ENCODE measurements around the gene DOC2A.

DNA sequence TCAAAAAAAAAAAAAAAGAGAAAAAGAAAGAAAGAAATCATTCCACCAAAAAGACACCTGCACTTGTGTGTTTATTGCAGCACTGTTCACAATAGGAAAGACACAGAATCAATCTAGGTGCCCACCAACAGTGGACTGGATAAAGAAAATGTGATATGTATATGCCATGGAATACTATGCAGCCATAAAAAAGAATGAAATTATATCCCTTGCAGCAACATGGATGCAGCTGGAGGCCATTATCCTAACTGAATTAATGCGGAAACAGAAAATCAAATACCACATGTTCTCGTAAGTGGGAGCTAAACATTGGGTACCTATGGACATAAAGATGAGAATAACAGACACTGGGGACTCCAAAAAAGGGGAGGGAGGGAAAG is 6.4 kb upstream of the DOC2A start:
- TF ChIP-seq, protein P1, sequence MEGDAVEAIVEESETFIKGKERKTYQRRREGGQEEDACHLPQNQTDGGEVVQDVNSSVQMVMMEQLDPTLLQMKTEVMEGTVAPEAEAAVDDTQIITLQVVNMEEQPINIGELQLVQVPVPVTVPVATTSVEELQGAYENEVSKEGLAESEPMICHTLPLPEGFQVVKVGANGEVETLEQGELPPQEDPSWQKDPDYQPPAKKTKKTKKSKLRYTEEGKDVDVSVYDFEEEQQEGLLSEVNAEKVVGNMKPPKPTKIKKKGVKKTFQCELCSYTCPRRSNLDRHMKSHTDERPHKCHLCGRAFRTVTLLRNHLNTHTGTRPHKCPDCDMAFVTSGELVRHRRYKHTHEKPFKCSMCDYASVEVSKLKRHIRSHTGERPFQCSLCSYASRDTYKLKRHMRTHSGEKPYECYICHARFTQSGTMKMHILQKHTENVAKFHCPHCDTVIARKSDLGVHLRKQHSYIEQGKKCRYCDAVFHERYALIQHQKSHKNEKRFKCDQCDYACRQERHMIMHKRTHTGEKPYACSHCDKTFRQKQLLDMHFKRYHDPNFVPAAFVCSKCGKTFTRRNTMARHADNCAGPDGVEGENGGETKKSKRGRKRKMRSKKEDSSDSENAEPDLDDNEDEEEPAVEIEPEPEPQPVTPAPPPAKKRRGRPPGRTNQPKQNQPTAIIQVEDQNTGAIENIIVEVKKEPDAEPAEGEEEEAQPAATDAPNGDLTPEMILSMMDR (IDR thresholded peaks at IDR 0.05 in 2 of 3, conservative IDR thresholded peaks at IDR 0.05 in 1 of 3; ENCODE audit: control insufficient read depth in 2 of 3, extremely low read depth in 1 of 3, insufficient read depth in 1 of 3, low read depth in 3 of 3, low read length in 3 of 3), result no peak
- TF ChIP-seq, protein P2, sequence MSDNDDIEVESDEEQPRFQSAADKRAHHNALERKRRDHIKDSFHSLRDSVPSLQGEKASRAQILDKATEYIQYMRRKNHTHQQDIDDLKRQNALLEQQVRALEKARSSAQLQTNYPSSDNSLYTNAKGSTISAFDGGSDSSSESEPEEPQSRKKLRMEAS (IDR thresholded peaks at IDR 0.05; ENCODE audit: low read depth, low read length), result no peak
- TF ChIP-seq SP1 (IDR thresholded peaks at IDR 0.05; ENCODE audit: low read depth, low read length) (no peak), EZH2 (IDR thresholded peaks at IDR 0.05; ENCODE audit: borderline replicate concordance, control insufficient read depth, low read depth, low read length) (no peak), RB1 (IDR thresholded peaks at IDR 0.05; ENCODE audit: borderline replicate concordance) (no peak), ZNF274 (IDR thresholded peaks at IDR 0.05; ENCODE audit: insufficient read depth, insufficient read length) (no peak), YY1 (IDR thresholded peaks at IDR 0.05; ENCODE audit: low read depth, low read length) (no peak), POLR2A (IDR thresholded peaks at IDR 0.05; ENCODE audit: low read depth, low read length) (no peak)

Data from GM12878 (cell line).